ENCODE data around the gene NTMT1. TPM values are rescaled to one million over a fixed set of nuclear protein-coding genes. Genes with fewer than 3 reads are reported as not detected.
"Not testable (repeated sequence)": the region's sequence is repeated elsewhere in the genome, so short reads cannot be mapped to it uniquely, and the experiment has no call there.

NTMT1 gene
- total RNA-seq, 1 experiment from 2014 or later: 50.2 TPM

DNA sequence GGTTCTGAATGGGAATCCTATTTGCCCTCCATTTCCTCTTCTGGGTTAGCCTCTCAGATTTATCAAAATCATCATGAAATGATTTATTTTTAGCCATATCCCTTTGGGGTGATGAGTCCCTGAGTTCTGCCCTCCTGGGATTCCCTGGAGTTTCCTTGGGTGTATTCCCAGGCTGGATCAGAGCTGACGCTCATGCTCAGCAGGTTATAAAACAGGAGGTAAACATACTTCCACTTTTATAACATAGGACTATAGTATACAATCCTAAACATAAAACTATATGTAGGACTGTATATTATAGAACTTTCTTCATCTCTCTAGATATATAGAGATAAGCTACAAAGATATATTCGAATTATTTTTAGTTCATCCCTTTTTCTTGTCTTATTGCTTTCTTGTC is 35.1 kb downstream of the NTMT1 start:
- no peaks in the 10 kb centered on the region for H3K79me2 ChIP-seq (ENCODE audit: low read length)
- no peaks in the 10 kb centered on the region for H3K36me3 ChIP-seq (ENCODE audit: low read depth, low read length)
- ATAC-seq (no peak), DNase-seq (no peak)
- no peak overlapping the region for H2AFZ ChIP-seq (ENCODE audit: low read length)
- H3K4me2 ChIP-seq (ENCODE audit: low read length): no peak overlapping the region
- BruUV-seq (replicated peaks): no TSS peak
- no peak overlapping the region for H3K9ac ChIP-seq (ENCODE audit: low read length)
- no peaks in the 10 kb centered on the region for H4K20me1 ChIP-seq (ENCODE audit: low read length)
- CTCF ChIA-PET: no interaction called here
- no peaks in the 10 kb centered on the region for H3F3A ChIP-seq (ENCODE audit: low read length, unreplicated experiment)
- H3K9me3 ChIP-seq (ENCODE audit: low read length): no peaks in the 10 kb centered on the region
- no peaks in the 10 kb centered on the region for H3K9me2 ChIP-seq (replicated peaks; ENCODE audit: low read length)
- no peak overlapping the region for H3K27ac ChIP-seq (ENCODE audit: low read length)
- H3K27me3 ChIP-seq (ENCODE audit: low read length): peaks cover 2% of the 10 kb centered on the region; the same call in 1 of the 2 replicates
- H3K4me1 ChIP-seq (ENCODE audit: insufficient read depth, low read length): peaks cover 12% of the 10 kb centered on the region
- intact Hi-C loops (cut with micrococcal nuclease): no loop called here
- POLR2A ChIA-PET (ENCODE audit: unreplicated experiment): no interaction called here
- TF ChIP-seq, protein P1, sequence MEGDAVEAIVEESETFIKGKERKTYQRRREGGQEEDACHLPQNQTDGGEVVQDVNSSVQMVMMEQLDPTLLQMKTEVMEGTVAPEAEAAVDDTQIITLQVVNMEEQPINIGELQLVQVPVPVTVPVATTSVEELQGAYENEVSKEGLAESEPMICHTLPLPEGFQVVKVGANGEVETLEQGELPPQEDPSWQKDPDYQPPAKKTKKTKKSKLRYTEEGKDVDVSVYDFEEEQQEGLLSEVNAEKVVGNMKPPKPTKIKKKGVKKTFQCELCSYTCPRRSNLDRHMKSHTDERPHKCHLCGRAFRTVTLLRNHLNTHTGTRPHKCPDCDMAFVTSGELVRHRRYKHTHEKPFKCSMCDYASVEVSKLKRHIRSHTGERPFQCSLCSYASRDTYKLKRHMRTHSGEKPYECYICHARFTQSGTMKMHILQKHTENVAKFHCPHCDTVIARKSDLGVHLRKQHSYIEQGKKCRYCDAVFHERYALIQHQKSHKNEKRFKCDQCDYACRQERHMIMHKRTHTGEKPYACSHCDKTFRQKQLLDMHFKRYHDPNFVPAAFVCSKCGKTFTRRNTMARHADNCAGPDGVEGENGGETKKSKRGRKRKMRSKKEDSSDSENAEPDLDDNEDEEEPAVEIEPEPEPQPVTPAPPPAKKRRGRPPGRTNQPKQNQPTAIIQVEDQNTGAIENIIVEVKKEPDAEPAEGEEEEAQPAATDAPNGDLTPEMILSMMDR (conservative IDR thresholded peaks at IDR 0.05; ENCODE audit: low read depth, low read length): no peak
- TF ChIP-seq EZH2 (IDR thresholded peaks at IDR 0.05; ENCODE audit: low read length, unreplicated experiment): no peak
- TF ChIP-seq EZH2phosphoT487 (IDR thresholded peaks at IDR 0.05; ENCODE audit: borderline replicate concordance, low read length): no peak
- H3K4me3 ChIP-seq (ENCODE audit: low read length): no peak overlapping the region

DNA sequence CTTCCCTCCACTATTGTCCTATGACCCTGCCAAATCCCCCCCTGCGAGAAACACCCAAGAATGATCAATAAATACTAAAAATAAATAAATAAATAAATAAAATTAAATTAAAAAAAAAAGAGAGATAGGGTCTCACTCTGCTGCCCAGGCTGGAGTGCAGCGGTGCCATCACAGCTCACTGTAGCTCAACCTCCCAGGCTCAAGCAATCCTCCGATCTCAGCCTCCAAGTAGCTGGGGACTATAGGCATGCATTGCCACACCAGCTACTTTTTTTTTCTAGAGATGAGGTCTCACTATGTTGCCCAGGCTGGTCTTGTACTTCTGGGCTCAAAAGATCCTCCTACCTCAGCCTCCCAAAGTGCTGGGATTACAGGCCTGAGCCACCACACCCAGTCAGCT is 36.3 kb downstream of the NTMT1 start:
- intact Hi-C loops (cut with micrococcal nuclease); ATAC-seq; H3F3A ChIP-seq (ENCODE audit: low read length, unreplicated experiment); H2AFZ ChIP-seq (ENCODE audit: low read length); H3K27ac ChIP-seq (ENCODE audit: low read length); H3K4me2 ChIP-seq (ENCODE audit: low read length); H3K4me3 ChIP-seq (ENCODE audit: low read length); H3K36me3 ChIP-seq (ENCODE audit: low read depth, low read length); H3K9ac ChIP-seq (ENCODE audit: low read length); H3K27me3 ChIP-seq (ENCODE audit: low read length); H3K79me2 ChIP-seq (ENCODE audit: low read length); H3K9me2 ChIP-seq (replicated peaks; ENCODE audit: low read length); DNase-seq; H3K4me1 ChIP-seq (ENCODE audit: insufficient read depth, low read length); BruUV-seq (replicated peaks); H4K20me1 ChIP-seq (ENCODE audit: low read length); H3K9me3 ChIP-seq (ENCODE audit: low read length); POLR2A ChIA-PET (ENCODE audit: unreplicated experiment): not testable (repeated sequence)
- CTCF ChIA-PET: interaction anchor here (0.6 kb wide), 2 partner anchors 81 to 128 kb away, joined by 4 read pairs; no protein-coding TSS in a partner anchor

DNA sequence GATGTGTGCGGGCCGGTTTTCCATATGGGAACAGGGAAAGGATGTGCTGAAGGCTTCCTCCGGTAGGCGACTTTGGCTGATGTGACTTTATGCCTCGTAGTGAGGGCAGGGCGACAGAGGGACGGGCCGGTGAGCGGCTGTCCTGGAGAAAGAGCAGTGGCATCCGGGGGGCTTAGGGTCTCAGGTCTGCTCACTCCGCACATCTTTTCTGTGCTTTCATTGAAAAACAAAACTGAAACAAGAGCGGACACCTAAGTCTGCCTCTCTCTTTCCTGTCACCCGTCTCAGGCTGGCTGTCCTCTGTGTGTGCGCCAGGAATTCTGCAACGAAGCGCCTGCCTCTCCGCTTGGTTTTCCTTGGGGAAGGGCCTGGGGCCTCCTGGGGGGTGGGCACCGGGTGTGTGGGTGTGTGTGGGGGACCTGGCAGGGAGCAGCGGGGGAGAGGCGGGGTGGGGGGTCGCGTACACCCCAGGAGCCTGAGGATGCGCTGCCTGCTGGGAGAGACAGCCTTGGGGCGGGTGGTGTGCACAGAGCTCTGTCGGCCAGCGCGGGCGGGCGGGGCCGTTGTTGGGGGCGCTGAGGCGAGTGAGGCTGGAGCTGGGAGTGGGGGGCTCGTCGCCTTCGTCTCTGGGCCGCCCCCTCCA is 38.9 kb downstream of the NTMT1 start:
- no TSS peak for BruUV-seq (replicated peaks)
- Histone ChIP-seq H3K79me2 (ENCODE audit: low read length) (no peaks in the 10 kb centered on the region), H3K9ac (ENCODE audit: low read length) (no peak overlapping the region), H3F3A (ENCODE audit: low read length, unreplicated experiment) (no peaks in the 10 kb centered on the region), H2AFZ (ENCODE audit: low read length) (no peak overlapping the region), H3K9me3 (ENCODE audit: low read length) (no peaks in the 10 kb centered on the region), H3K27me3 (ENCODE audit: low read length) (peaks cover 2% of the 10 kb centered on the region; the same call in 1 of the 2 replicates), H3K9me2 (replicated peaks; ENCODE audit: low read length) (no peaks in the 10 kb centered on the region), H3K27ac (ENCODE audit: low read length) (no peak overlapping the region), H4K20me1 (ENCODE audit: low read length) (no peaks in the 10 kb centered on the region), H3K4me1 (ENCODE audit: insufficient read depth, low read length) (no peaks in the 10 kb centered on the region), H3K4me3 (ENCODE audit: low read length) (no peak overlapping the region), H3K36me3 (ENCODE audit: low read depth, low read length) (no peaks in the 10 kb centered on the region), H3K4me2 (ENCODE audit: low read length) (no peak overlapping the region)
- intact Hi-C loops (cut with micrococcal nuclease): no loop called here
- POLR2A ChIA-PET (ENCODE audit: unreplicated experiment): no interaction called here
- DNase-seq (no peak), ATAC-seq (no peak)
- TF ChIP-seq, protein P1 (conservative IDR thresholded peaks at IDR 0.05; ENCODE audit: low read depth, low read length): no peak
- TF ChIP-seq EZH2 (IDR thresholded peaks at IDR 0.05; ENCODE audit: low read length, unreplicated experiment) (no peak), EZH2phosphoT487 (IDR thresholded peaks at IDR 0.05; ENCODE audit: borderline replicate concordance, low read length) (no peak)
- CTCF ChIA-PET: no interaction called here

Data from PC-3 (cell line).